ENCODE results near the gene C19orf85. TPM values are rescaled to one million over a fixed set of nuclear protein-coding genes. Genes with fewer than 3 reads are reported as not detected.

C19orf85 gene
- total and polyA plus RNA-seq, 2 experiments from 2014 or later: not detected

- H3K9me2 ChIP-seq (ENCODE audit: insufficient read depth): no peaks in the 10 kb centered on the region
- H2AFZ ChIP-seq: no peak overlapping the region
- no peak overlapping the region for H3K4me3 ChIP-seq
- peaks cover 6% of the 10 kb centered on the region for H3F3A ChIP-seq (ENCODE audit: insufficient read depth)
- H3K27me3 ChIP-seq (replicated peaks; ENCODE audit: insufficient read depth): no peaks in the 10 kb centered on the region
- WGBS, 2 experiments (ENCODE audit: low coverage in 1 of 2, low lambda C conversion rate in 2 of 2, missing lambda C conversion rate in 2 of 2): 77 to 81% methylated on average over 18 to 24 of the region's 24 CpGs
- H3K9me3 ChIP-seq (ENCODE audit: low read depth): no peaks in the 10 kb centered on the region
- no peaks in the 10 kb centered on the region for H4K20me1 ChIP-seq (ENCODE audit: insufficient read depth)
- in situ Hi-C loops (cut with MboI): no loop called here
- H3K79me2 ChIP-seq (ENCODE audit: insufficient read depth): no peaks in the 10 kb centered on the region
- no peak overlapping the region for H3K4me2 ChIP-seq (ENCODE audit: unreplicated experiment)
- TF ChIP-seq EZH2 (IDR thresholded peaks at IDR 0.05; ENCODE audit: insufficient read depth, poor library complexity, severe bottlenecking): no peak
- TF ChIP-seq EZH2phosphoT487 (IDR thresholded peaks at IDR 0.05; ENCODE audit: insufficient read depth, low read depth): no peak
- no peak for DNase-seq
- no peak overlapping the region for H3K27ac ChIP-seq
- H3K4me1 ChIP-seq (ENCODE audit: insufficient read depth): peaks cover 21% of the 10 kb centered on the region
- H3K9ac ChIP-seq: no peak overlapping the region
- no peaks in the 10 kb centered on the region for H3K36me3 ChIP-seq (ENCODE audit: low read depth)
Observed at GRCh38 chr19:55491546-55492360, 27.2 kb upstream of the C19orf85 start.

DNA sequence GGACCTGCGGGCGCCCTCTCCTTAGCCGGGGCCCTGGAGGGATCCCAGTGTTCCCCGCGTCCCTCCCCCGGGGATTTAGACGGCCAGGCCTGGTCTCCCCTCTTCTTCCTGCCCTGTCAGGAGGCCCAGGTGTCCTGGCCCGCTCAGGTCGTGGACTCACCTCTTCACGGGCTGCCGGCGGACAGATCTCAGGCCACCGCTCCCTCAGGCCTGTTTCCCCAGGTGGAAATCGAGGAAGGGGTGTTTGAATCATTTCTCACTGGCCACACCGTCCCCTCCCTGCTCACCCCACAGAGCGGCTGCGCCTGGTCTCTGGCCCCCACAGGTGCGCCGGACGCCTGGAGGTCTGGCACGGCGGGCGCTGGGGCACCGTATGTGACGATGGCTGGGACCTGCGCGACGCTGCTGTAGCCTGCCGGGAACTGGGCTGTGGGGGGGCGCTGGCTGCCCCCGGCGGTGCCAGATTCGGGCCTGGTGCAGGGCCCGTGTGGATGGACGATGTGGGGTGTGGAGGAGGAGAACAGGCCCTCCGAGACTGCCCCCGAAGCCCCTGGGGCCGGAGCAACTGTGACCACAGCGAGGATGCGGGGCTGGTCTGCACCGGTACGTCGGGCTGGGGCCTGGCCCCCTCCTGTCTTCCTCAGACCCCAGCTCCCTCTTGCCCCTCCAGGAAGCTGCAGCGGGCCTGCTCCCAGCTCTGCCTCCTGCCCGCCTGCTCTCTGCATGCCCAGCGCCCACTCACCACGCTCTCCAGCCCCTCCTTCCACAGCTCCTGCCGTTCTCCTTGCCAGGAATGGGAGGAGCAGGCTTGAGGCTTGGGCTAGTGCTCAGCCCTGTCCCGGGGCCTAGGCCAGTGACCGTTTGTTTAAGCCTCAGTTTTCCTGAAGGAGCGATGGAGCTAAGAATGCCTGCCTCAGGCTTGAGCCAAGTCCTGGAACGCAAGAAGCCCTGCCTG lies 26.2 kb upstream of the C19orf85 start:
- H3K4me3 ChIP-seq: no peak overlapping the region
- no peak overlapping the region for H3K4me2 ChIP-seq (ENCODE audit: unreplicated experiment)
- TF ChIP-seq EZH2 (IDR thresholded peaks at IDR 0.05; ENCODE audit: insufficient read depth, poor library complexity, severe bottlenecking) (no peak), EZH2phosphoT487 (IDR thresholded peaks at IDR 0.05; ENCODE audit: insufficient read depth, low read depth) (no peak)
- DNase-seq: peak; percentile 40
- H3K36me3 ChIP-seq (ENCODE audit: low read depth): no peaks in the 10 kb centered on the region
- H3F3A ChIP-seq (ENCODE audit: insufficient read depth): peaks cover 12% of the 10 kb centered on the region
- no peaks in the 10 kb centered on the region for H3K27me3 ChIP-seq (replicated peaks; ENCODE audit: insufficient read depth)
- no peak overlapping the region for H2AFZ ChIP-seq
- no peaks in the 10 kb centered on the region for H4K20me1 ChIP-seq (ENCODE audit: insufficient read depth)
- H3K79me2 ChIP-seq (ENCODE audit: insufficient read depth): no peaks in the 10 kb centered on the region
- peaks cover 31% of the 10 kb centered on the region for H3K4me1 ChIP-seq (ENCODE audit: insufficient read depth)
- in situ Hi-C loops (cut with MboI): no loop called here
- 78 to 83% methylated on average over 47 to 52 of the region's 52 CpGs for WGBS, 2 experiments (ENCODE audit: low coverage in 1 of 2, low lambda C conversion rate in 2 of 2, missing lambda C conversion rate in 2 of 2)
- H3K9ac ChIP-seq: no peak overlapping the region
- no peak overlapping the region for H3K27ac ChIP-seq
- H3K9me2 ChIP-seq (ENCODE audit: insufficient read depth): no peaks in the 10 kb centered on the region
- no peaks in the 10 kb centered on the region for H3K9me3 ChIP-seq (ENCODE audit: low read depth)

GRCh38 chr19:55489711-55490477 lies 25.3 kb upstream of the C19orf85 start:
- Histone ChIP-seq H4K20me1 (ENCODE audit: insufficient read depth) (no peaks in the 10 kb centered on the region), H3K27ac (no peak overlapping the region), H3K4me3 (peak overlapping the region; percentile 33; the same call in 1 of the 2 replicates), H3K4me2 (ENCODE audit: unreplicated experiment) (peak overlapping the region; percentile 20), H3F3A (ENCODE audit: insufficient read depth) (peaks cover 12% of the 10 kb centered on the region), H3K9me3 (ENCODE audit: low read depth) (no peaks in the 10 kb centered on the region), H3K27me3 (replicated peaks; ENCODE audit: insufficient read depth) (no peaks in the 10 kb centered on the region), H3K9me2 (ENCODE audit: insufficient read depth) (no peaks in the 10 kb centered on the region), H3K9ac (0 out of 2 replicates have a peak overlapping the region, but pooled peaks have one; percentile 23), H2AFZ (no peak overlapping the region), H3K79me2 (ENCODE audit: insufficient read depth) (no peaks in the 10 kb centered on the region; the same call in 1 of the 2 replicates), H3K36me3 (ENCODE audit: low read depth) (no peaks in the 10 kb centered on the region), H3K4me1 (ENCODE audit: insufficient read depth) (peaks cover 33% of the 10 kb centered on the region)
- peak; percentile 31 for DNase-seq
- WGBS, 2 experiments (ENCODE audit: low coverage in 1 of 2, low lambda C conversion rate in 2 of 2, missing lambda C conversion rate in 2 of 2): 57 to 71% methylated on average over 8 to 18 of the region's 21 CpGs
- in situ Hi-C loops (cut with MboI): no loop called here
- TF ChIP-seq EZH2 (IDR thresholded peaks at IDR 0.05; ENCODE audit: insufficient read depth, poor library complexity, severe bottlenecking): no peak
- no peak for TF ChIP-seq EZH2phosphoT487 (IDR thresholded peaks at IDR 0.05; ENCODE audit: insufficient read depth, low read depth)
